Endothelial cell of coronary artery (primary cell): ENCODE data around the gene MRPL52. TPM values are rescaled to one million over a fixed set of nuclear protein-coding genes. Genes with fewer than 3 reads are reported as not detected.

ENCODE experiments used
- total RNA-seq: library from RNA; depleted of rRNA; stranded (reverse); fragments of >200 nt; gene quantifications from 2 replicates; pipeline ENCODE4 v1.2.3, GENCODE V29; 2014

The MRPL52 gene
- total RNA-seq: 53.7 and 81.0 TPM in 2 replicates

DNA sequence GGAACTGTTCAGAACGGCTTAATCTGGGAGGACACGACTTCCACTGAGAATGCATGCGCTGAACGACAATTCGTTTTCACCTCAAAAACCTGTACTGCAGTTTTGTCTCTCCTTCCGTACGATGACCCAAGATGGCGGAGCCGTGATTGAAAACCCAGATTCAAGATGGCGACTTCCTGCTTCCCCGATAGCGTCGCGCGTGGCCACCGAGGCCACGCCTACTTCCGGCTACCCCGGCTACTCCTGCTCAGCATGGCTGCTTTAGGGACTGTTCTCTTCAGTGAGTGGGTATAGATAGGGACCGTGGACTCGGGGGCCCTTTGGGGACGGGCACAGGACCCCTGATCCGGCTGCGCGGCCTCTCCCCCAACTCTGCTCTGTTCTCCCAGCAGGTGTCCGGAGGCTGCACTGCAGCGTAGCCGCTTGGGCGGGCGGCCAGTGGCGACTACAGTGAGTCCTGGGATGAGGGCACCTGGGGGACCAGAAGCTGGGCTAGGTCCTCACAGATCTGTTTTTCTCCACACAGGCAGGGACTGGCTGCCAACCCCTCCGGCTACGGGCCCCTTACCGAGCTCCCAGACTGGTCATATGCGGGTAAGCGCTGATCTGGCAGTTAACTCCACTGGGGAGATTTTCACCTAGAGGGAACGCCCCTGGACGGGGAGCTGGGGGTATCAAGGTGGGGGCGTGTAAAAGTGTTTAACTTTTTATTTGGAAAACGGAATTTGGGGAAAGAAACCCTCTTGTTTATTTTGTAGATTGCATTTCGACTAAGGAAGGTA lies at the start of gene MRPL52:
Gene MRPL52, plus strand, starts transcription at position 227 of the 782 bp plus-strand sequence. Its CDS starts 26 bp downstream, at position 253.

DNA sequence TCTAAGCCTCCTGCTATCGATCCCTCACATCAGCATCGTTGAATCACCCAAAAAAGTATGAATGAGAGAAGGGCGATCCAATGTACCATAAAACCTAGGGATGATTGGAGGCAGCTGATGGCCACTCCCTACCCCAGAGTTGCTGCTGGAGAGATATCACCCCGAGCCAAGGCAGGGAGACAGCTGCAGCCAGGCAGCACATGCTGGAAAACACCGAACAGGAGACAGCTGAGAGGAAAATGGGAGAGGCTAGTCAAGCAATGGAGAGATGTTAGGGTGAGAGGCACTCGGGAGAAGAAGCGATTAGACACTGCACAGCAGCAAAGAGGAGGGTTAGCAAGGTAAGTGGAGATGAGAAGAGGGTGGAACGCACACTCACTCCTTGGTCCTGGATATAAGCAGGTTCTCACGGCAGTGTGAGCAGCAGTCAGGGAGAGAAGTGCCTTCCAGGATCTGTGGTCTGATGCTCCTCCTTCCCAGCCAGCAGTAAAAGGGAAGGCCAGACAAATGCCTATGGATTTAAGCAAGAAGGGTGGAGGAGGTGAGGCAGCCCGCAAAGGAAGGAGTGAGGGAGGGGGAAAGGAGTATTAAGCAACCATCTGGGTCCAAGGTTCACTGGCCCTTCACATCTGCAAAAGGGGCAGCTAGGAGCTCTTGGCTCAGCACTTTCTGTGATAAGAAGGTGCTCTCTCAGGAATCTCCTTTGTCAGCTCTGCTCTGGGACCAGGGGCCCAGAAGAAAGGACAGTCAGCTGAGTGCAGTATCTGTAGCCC lies 14.6 kb upstream of the MRPL52 start, which contains the start of gene SLC7A7:
Gene SLC7A7, minus strand, starts transcription at position 495 of the 773 bp plus-strand sequence. CDS start 2,037 bp downstream, outside the sequence.

DNA sequence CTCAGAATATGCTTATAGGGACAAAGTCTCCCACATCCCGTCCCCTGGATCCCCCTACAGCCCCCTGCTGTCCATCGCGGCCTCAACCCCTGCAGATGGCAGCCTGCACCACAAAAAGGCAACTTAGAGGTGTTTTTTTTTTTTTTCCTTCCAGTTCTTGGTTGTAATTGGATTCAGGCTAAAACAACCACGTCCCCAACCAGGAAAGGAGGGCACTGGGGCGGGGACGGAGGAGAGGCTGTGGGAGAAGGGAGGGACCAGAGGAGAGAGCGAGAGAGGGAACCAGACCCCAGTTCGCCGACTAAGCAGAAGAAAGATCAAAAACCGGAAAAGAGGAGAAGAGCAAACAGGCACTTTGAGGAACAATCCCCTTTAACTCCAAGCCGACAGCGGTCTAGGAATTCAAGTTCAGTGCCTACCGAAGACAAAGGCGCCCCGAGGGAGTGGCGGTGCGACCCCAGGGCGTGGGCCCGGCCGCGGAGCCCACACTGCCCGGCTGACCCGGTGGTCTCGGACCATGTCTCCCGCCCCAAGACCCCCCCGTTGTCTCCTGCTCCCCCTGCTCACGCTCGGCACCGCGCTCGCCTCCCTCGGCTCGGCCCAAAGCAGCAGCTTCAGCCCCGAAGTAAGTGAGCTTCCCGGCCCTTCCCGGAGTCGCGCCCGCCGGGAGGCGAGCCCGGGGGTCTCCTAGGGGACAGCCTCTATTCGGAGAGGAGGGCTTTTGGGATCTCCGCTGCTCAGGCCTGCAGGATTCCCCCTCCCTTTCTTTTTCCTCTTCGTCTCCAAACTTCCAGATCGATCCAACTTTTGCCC lies 6.8 kb downstream of the MRPL52 start, which contains the start of gene MMP14:
Gene MMP14, plus strand, starts transcription at position 285 of the 813 bp plus-strand sequence. Its CDS starts 233 bp downstream, at position 518.

DNA sequence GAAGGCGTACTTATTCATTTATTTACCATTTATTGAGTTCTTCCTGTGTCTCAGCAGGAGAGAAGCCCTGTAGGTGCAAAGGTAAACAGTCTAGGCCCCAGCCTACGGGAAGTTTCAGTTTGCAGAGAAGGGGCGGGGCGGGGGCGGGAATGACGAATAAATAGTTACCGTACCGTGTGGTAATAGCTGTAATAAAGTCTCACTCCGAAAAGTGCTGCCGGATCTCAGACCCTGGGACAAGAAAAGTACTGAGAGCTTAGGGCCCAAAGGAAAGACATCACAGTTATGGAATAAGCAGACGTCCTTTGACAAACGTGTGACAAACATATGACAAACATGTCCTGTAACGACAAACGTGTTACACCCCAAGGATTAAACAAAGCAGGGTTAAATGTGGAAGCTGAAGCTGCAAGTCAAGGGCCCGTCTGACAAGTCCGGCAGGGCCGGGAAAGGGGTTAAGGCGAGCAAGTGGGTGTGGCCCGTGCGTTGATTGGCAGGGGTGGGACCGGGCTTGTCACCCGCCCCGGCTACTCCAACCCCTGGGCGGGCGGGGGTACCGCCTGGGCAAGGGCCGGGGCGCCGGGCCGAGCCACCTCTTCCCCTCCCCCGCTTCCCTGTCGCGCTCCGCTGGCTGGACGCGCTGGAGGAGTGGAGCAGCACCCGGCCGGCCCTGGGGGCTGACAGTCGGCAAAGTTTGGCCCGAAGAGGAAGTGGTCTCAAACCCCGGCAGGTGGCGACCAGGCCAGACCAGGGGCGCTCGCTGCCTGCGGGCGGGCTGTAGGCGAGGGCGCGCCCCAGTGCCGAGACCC lies 41.7 kb downstream of the MRPL52 start, which contains the start of gene LRP10:
Gene LRP10, plus strand, starts transcription at position 517 of the 809 bp plus-strand sequence. CDS start 564 bp downstream, outside the sequence.

DNA sequence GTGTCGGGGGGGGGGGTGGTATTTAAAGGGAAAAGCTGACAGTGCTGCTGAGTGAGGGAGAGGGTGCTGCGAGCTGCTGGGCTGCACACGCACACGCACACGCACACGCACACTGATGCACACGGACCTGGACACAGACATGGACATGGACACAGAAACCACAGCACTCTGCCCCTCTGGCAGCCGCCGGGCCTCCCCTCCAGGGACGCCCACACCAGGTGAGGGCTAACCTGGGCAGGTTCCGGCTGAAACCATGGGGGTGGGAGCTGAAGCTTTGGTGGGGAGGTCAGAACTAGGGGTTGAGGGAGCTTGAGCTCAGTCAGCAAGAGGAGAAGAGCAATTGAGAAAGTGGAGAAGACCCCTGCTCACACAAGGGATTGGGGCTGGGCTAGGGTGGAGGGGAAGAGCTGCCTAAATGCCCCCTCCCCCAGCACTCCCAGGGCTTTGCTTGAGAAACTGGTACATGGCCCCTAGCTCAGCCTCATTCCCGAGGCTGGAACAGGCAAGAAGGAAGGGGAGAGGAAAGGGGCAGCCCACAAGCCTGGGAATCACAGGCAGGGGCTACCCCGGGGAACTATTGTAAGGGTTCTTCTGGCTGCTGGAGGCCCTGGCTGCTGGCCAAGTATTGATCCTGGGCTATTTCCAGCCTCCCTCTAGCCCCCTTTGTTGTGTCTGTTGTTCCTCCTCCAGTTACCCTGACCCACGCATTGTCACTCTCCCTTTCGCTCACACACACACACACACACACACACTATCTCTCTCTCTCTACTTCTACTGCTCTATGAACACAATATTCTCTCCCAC lies 53.7 kb downstream of the MRPL52 start, which contains the start of gene REM2:
Gene REM2, plus strand, starts transcription at position 50 of the 804 bp plus-strand sequence. Its CDS starts 66 bp downstream, at position 116.

Other genes with a start within 250 kb of the MRPL52 start
- 245 and 324 TPM in 2 replicates for gene DAD1, start 240.7 kb upstream of the MRPL52 start, total RNA-seq
- 4.9 and 8.8 TPM in 2 replicates for gene ABHD4, start 231.6 kb upstream of the MRPL52 start, total RNA-seq
- not detected in 2 replicates for gene OR6J1, start 185.5 kb upstream of the MRPL52 start, total RNA-seq
- 78.5 and 87.6 TPM in 2 replicates for gene OXA1L, start 63.2 kb upstream of the MRPL52 start, total RNA-seq
- gene SLC7A7, start 14.5 kb upstream of the MRPL52 start, total RNA-seq: 13.6 and 16.0 TPM in 2 replicates
- 236 and 368 TPM in 2 replicates for gene MMP14, start 6.7 kb downstream of the MRPL52 start, total RNA-seq
- gene LRP10, start 41.9 kb downstream of the MRPL52 start, total RNA-seq: 44.2 and 65.4 TPM in 2 replicates
- 0.09 TPM in 2 replicates for gene REM2, start 53.3 kb downstream of the MRPL52 start, total RNA-seq
- gene RBM23, start 89.3 kb downstream of the MRPL52 start, total RNA-seq: 43.6 and 50.5 TPM in 2 replicates
- gene PRMT5, start 99.5 kb downstream of the MRPL52 start, total RNA-seq: 45.9 and 71.5 TPM in 2 replicates
- gene HAUS4, start 127.2 kb downstream of the MRPL52 start, total RNA-seq: 33.0 and 38.8 TPM in 2 replicates
- gene AJUBA, start 152.7 kb downstream of the MRPL52 start, total RNA-seq: 40.2 and 86.7 TPM in 2 replicates
- 4.9 and 5.3 TPM in 2 replicates for gene C14orf93, start 180.3 kb downstream of the MRPL52 start, total RNA-seq
- gene PSMB5, start 205.0 kb downstream of the MRPL52 start, total RNA-seq: 258 and 313 TPM in 2 replicates
- gene PSMB11, start 212.3 kb downstream of the MRPL52 start, total RNA-seq: not detected in 2 replicates
- 13.9 and 15.7 TPM in 2 replicates for gene CDH24, start 227.6 kb downstream of the MRPL52 start, total RNA-seq